HCT116 (cell line): ENCODE measurements around the gene CTNND2. TPM values are rescaled to one million over a fixed set of nuclear protein-coding genes. Genes with fewer than 3 reads are reported as not detected.

ENCODE experiments used
- ATAC-seq: fragments of 200-7000 bp; cut with Tn5 transposase; 2 replicates; pipeline ENCODE4 v1.9.1; 2020; ENCODE audit warnings: mild to moderate bottlenecking, moderate library complexity
- BruUV-seq: library from RNA; stranded (reverse); fragments of 400-500 nt; replicated peaks from 2 replicates; lab custom pipeline; 2021; lab: Mats Ljungman, UMichigan
- CTCF ChIA-PET: fragments of 300-600 bp; sonication (Branson Sonifier 250); formaldehyde crosslinking; loops from one replicate; lab custom pipeline; 2021; ENCODE audit warnings: antibody characterized with exemption; lab: Charles Lee
- POLR2A ChIA-PET: fragments of 300-600, 350-600 bp; sonication (Branson Sonifier 250); formaldehyde crosslinking; loops from one replicate; lab custom pipeline; 2021; ENCODE audit warnings: antibody characterized with exemption; lab: Charles Lee
- RAD21 ChIA-PET, 2 experiments: fragments of 300-600 bp; sonication (Branson Sonifier 250); formaldehyde crosslinking; loops; one replicate each; lab custom pipeline; 2023; ENCODE audit warnings: low total read pairs in 2 of 2; ENCODE audit not compliant: uncharacterized antibody in 2 of 2, unreplicated experiment in 2 of 2, low non-redundant PET in 1 of 2; lab: Charles Lee
- DNase-seq: peaks from one replicate; pipeline ENCODE4 v3.0.0-alpha.2; 2010; ENCODE audit warnings: low read depth, low spot score
- H2AFZ ChIP-seq: fragments of 200-600 bp; shearing (Covaris generic), sonication (generic); 2 replicates; pipeline ENCODE4 v1.6.1; 2017; ENCODE audit warnings: low read depth, mixed run types, mixed read lengths, antibody characterized with exemption, low read length; ENCODE audit not compliant: poor library complexity, severe bottlenecking
- H3K27ac ChIP-seq: 2 replicates; pipeline ENCODE4 v1.5.1; 2012; ENCODE audit warnings: low read depth, low read length
- H3K27me3 ChIP-seq: fragments of 200-600 bp; sonication (generic); 2 replicates; pipeline ENCODE4 v1.6.1; 2016; ENCODE audit warnings: mixed run types, low read length, mixed read lengths; ENCODE audit not compliant: insufficient read depth
- H3K36me3 ChIP-seq, 2 experiments: fragments of 200-500 bp in 1 of 2; fragments of 200-600 bp in 1 of 2; sonication (Bioruptor generic) in 1 of 2; sonication (generic) in 1 of 2; 2 replicates each; pipeline versions ENCODE4 v1.5.1 to v1.6.1; 2014 to 2016; ENCODE audit warnings: low read length in 2 of 2, inconsistent platforms in 1 of 2, mixed read lengths in 1 of 2, mixed run types in 1 of 2; ENCODE audit not compliant: insufficient read depth in 2 of 2, control insufficient read depth in 1 of 2
- H3K4me1 ChIP-seq, 2 experiments: fragments of 200-600 bp in 1 of 2; sonication (generic) in 1 of 2; 2 replicates each; pipeline versions ENCODE4 v1.5.1 to v1.6.1; 2012 to 2017; ENCODE audit warnings: low read length in 2 of 2, inconsistent platforms in 1 of 2, mild to moderate bottlenecking in 1 of 2, mixed read lengths in 1 of 2, mixed run types in 1 of 2, moderate library complexity in 1 of 2; ENCODE audit not compliant: insufficient read depth in 2 of 2, control insufficient read depth in 1 of 2
- H3K4me2 ChIP-seq: fragments of 200-600 bp; sonication (generic); 2 replicates; pipeline ENCODE4 v1.6.1; 2017; ENCODE audit warnings: mixed run types, low read length, mixed read lengths
- H3K4me3 ChIP-seq, 2 experiments: fragments of 200-600 bp in 1 of 2; sonication (generic) in 1 of 2; replicated peaks in 1 of 2; 2 replicates each; pipeline ENCODE4 v1.5.1; 2011 to 2016; ENCODE audit warnings: low read length in 2 of 2, control low read depth in 1 of 2, low read depth in 1 of 2, mild to moderate bottlenecking in 1 of 2, mixed read lengths in 1 of 2, mixed run types in 1 of 2
- H3K79me2 ChIP-seq: fragments of 200-600 bp; sonication (generic); 2 replicates; pipeline ENCODE4 v1.6.1; 2017; ENCODE audit warnings: mild to moderate bottlenecking, mixed run types, low read length, moderate library complexity, mixed read lengths; ENCODE audit not compliant: insufficient read depth
- H3K9ac ChIP-seq: fragments of 200-600 bp; sonication (generic); 2 replicates; pipeline ENCODE4 v1.6.1; 2016; ENCODE audit warnings: low read length, mixed read lengths
- H3K9me2 ChIP-seq: fragments of 200-600 bp; sonication (generic), shearing (Covaris generic); 2 replicates; pipeline ENCODE4 v1.6.1; 2017; ENCODE audit warnings: mixed run types, mild to moderate bottlenecking, moderate library complexity; ENCODE audit not compliant: insufficient read depth
- H3K9me3 ChIP-seq, 2 experiments: fragments of 200-500 bp in 1 of 2; fragments of 200-600 bp in 1 of 2; sonication (Bioruptor generic) in 1 of 2; sonication (generic) in 1 of 2; 2 replicates each; pipeline ENCODE4 v1.6.1; 2014 to 2017; ENCODE audit warnings: low read length in 2 of 2, mixed read lengths in 2 of 2, inconsistent platforms in 1 of 2, low read depth in 1 of 2, mild to moderate bottlenecking in 1 of 2, mixed run types in 1 of 2, moderate library complexity in 1 of 2; ENCODE audit not compliant: control insufficient read depth in 1 of 2, insufficient read depth in 1 of 2
- H4K20me1 ChIP-seq: fragments of 200-600 bp; sonication (generic), shearing (Covaris generic); 2 replicates; pipeline ENCODE4 v1.6.1; 2017; ENCODE audit warnings: mixed run types, mild to moderate bottlenecking, moderate library complexity; ENCODE audit not compliant: insufficient read depth
- CBX3 ChIP-seq: IDR thresholded peaks from 2 replicates; pipeline ENCODE4 v1.6.1; 2012; ENCODE audit warnings: low read depth
- CEBPB ChIP-seq: IDR thresholded peaks from 2 replicates; pipeline ENCODE4 v1.6.1; 2012; ENCODE audit warnings: low read depth
- EGR1 ChIP-seq: IDR thresholded peaks from 2 replicates; pipeline ENCODE4 v1.6.1; 2012; ENCODE audit warnings: low read depth
- ELF1 ChIP-seq: IDR thresholded peaks from 2 replicates; pipeline ENCODE4 v1.6.1; 2012; ENCODE audit warnings: low read depth, borderline replicate concordance
- EZH2 ChIP-seq: fragments of 200-600 bp; sonication (generic); IDR thresholded peaks from 2 replicates; pipeline ENCODE4 v1.6.1; 2017; ENCODE audit warnings: antibody characterized with exemption, mixed run types
- JUND ChIP-seq: IDR thresholded peaks from 2 replicates; pipeline ENCODE4 v1.6.1; 2012
- MAX ChIP-seq: IDR thresholded peaks from 2 replicates; pipeline ENCODE4 v1.6.1; 2012
- POLR2A ChIP-seq: IDR thresholded peaks from 2 replicates; pipeline ENCODE4 v1.7.0; 2011; ENCODE audit warnings: borderline replicate concordance; ENCODE audit not compliant: insufficient read depth, insufficient read length; ENCODE audit errors: extremely low read depth
- RAD21 ChIP-seq: IDR thresholded peaks from 2 replicates; pipeline ENCODE4 v1.6.1; 2012; ENCODE audit warnings: low read depth, mild to moderate bottlenecking
- TCF7L2 ChIP-seq: IDR thresholded peaks from 2 replicates; pipeline ENCODE4 v1.7.0; 2011; ENCODE audit warnings: borderline replicate concordance, inconsistent platforms; ENCODE audit not compliant: insufficient read depth, insufficient read length; ENCODE audit errors: extremely low read depth
- YY1 ChIP-seq: IDR thresholded peaks from 2 replicates; pipeline ENCODE4 v1.6.1; 2011; ENCODE audit warnings: low read length, low read depth, moderate library complexity, mild to moderate bottlenecking; ENCODE audit not compliant: insufficient replicate concordance; ENCODE audit errors: extremely low read depth
- ZBTB33 ChIP-seq: IDR thresholded peaks from 2 replicates; pipeline ENCODE4 v1.6.1; 2011; ENCODE audit warnings: mild to moderate bottlenecking, low read length, moderate library complexity; ENCODE audit not compliant: insufficient replicate concordance; ENCODE audit errors: extremely low read depth
- ZFX ChIP-seq: fragments of 450-650 bp; IDR thresholded peaks from 2 replicates; pipeline ENCODE4 v1.6.1; 2017
- intact Hi-C: fragments of 100-400 bp; cut with micrococcal nuclease; formaldehyde crosslinking; loops from 2 replicates; pipeline ENCODE4 v1.10.0; 2022
- total RNA-seq: library from RNA; stranded (reverse); gene quantifications from one replicate; pipeline ENCODE4 v1.2.1, GENCODE V29; 2021; ENCODE audit not compliant: unreplicated experiment

Gene CTNND2
- total RNA-seq, 1 experiment from 2014 or later: not detected

GRCh38 chr5:11386398-11386797 is 517.8 kb downstream of the CTNND2 start:
- Histone ChIP-seq H3K27ac (no peak overlapping the region), H3K79me2 (no peaks in the 10 kb centered on the region), H3K9me2 (no peaks in the 10 kb centered on the region), H3K4me2 (no peak overlapping the region), H3K4me3 (no peak overlapping the region), H3K9ac (no peak overlapping the region), H3K36me3 (no peaks in the 10 kb centered on the region), H4K20me1 (no peaks in the 10 kb centered on the region), H3K27me3 (no peaks in the 10 kb centered on the region), H3K4me1 (no peaks in the 10 kb centered on the region), H2AFZ (no peak overlapping the region), H3K9me3 (peaks cover 0 to 10% of the 10 kb centered on the region in 2 experiments; a peak in 2 of 4 replicates)
- TF ChIP-seq TCF7L2 (no peak), MAX (no peak), ELF1 (no peak), CBX3 (no peak), EGR1 (no peak), RAD21 (no peak), EZH2 (no peak), ZFX (no peak), JUND (no peak), YY1 (no peak), POLR2A (no peak)
- ChIA-PET POLR2A (no interaction called here), CTCF (no interaction called here), RAD21 (no interaction called here)
- DNase-seq (no peak), ATAC-seq (no peak)
- intact Hi-C loops: no loop called here
- BruUV-seq: no TSS peak

- no peak overlapping the region for H3K4me2 ChIP-seq
- no peaks in the 10 kb centered on the region for H3K9me2 ChIP-seq
- DNase-seq: no peak
- intact Hi-C loops: no loop called here
- no peaks in the 10 kb centered on the region for H3K36me3 ChIP-seq
- ChIA-PET CTCF (no interaction called here), POLR2A (no interaction called here), RAD21 (no interaction called here)
- H3K79me2 ChIP-seq: no peaks in the 10 kb centered on the region
- no peak overlapping the region for H3K9ac ChIP-seq
- H3K27me3 ChIP-seq: no peaks in the 10 kb centered on the region
- H4K20me1 ChIP-seq: no peaks in the 10 kb centered on the region
- no TSS peak for BruUV-seq
- H3K4me3 ChIP-seq: no peak overlapping the region
- H2AFZ ChIP-seq: no peak overlapping the region
- TF ChIP-seq MAX (no peak), ZBTB33 (no peak), POLR2A (no peak), CEBPB (no peak)
- no peaks in the 10 kb centered on the region for H3K4me1 ChIP-seq
- no peak for ATAC-seq
- no peak overlapping the region for H3K27ac ChIP-seq
- peaks cover 0 to 9% of the 10 kb centered on the region in 2 experiments; a peak in 2 of 4 replicates for H3K9me3 ChIP-seq
Measured at GRCh38 chr5:11385901-11386293, 518.3 kb downstream of the CTNND2 start.
